K562 (cell line): ENCODE measurements around the gene SIM1. TPM values are rescaled to one million over a fixed set of nuclear protein-coding genes. Genes with fewer than 3 reads are reported as not detected.

ENCODE experiments used
- ATAC-seq: fragments of 200-7000 bp; cut with Tn5 transposase; 3 replicates; pipeline ENCODE4 v1.9.1; 2020; ENCODE audit warnings: moderate library complexity
- BruUV-seq: library from RNA; stranded (reverse); fragments of 400-500 nt; replicated peaks from 2 replicates; lab custom pipeline; 2021; lab: Mats Ljungman, UMichigan
- CTCF ChIA-PET: fragments of 300-600 bp; formaldehyde crosslinking; extraction: SDS; loops from one replicate; lab custom pipeline; 2021; ENCODE audit warnings: low intra/inter-chr PET ratio; lab: Yijun Ruan, JAX
- POLR2A ChIA-PET: fragments of 300-600, 350-650 bp; sonication (Branson Sonifier 250); formaldehyde crosslinking; extraction: SDS; loops from one replicate; lab custom pipeline; 2021; ENCODE audit warnings: antibody characterized with exemption, inconsistent platforms; lab: Yijun Ruan, JAX
- DNase-seq, 4 experiments: peaks; one replicate each; pipeline versions ENCODE4 v3.0.0 to v3.0.0-alpha.2; 2011 to 2018; ENCODE audit warnings: low spot score in 3 of 4, mixed read lengths in 3 of 4; ENCODE audit errors: extremely low read depth in 1 of 4
- FAIRE-seq: peaks from 2 replicates; lab custom pipeline; 2011; peaks lifted over from hg19 to GRCh38; lab: Jason Lieb, UNC
- H2AFZ ChIP-seq: 2 replicates; pipeline ENCODE4 v1.6.0; 2011; ENCODE audit warnings: low read depth, low read length, control low read depth, inconsistent platforms
- H3K27ac ChIP-seq: fragments of 200-600 bp; 3 replicates; pipeline ENCODE4 v1.8.0; 2011; ENCODE audit warnings: low read depth, mild to moderate bottlenecking, control low read depth, inconsistent platforms, low read length, moderate library complexity, mixed read lengths; ENCODE audit errors: extremely low read depth
- H3K27me3 ChIP-seq, 2 experiments: fragments of 300-600 bp in 1 of 2; 2 replicates in 1 of 2; 3 replicates in 1 of 2; pipeline versions ENCODE4 v1.6.0 to v1.8.0; 2011; ENCODE audit warnings: inconsistent platforms in 2 of 2, low read length in 2 of 2, mild to moderate bottlenecking in 1 of 2, mixed read lengths in 1 of 2, moderate library complexity in 1 of 2; ENCODE audit not compliant: control insufficient read depth in 2 of 2, insufficient read depth in 2 of 2
- H3K36me3 ChIP-seq: fragments of 300-600 bp; 3 replicates; pipeline ENCODE4 v1.8.0; 2011; ENCODE audit warnings: mild to moderate bottlenecking, low read length, inconsistent platforms; ENCODE audit not compliant: control insufficient read depth, insufficient read depth
- H3K4me1 ChIP-seq, 2 experiments: fragments of 200-600 bp in 1 of 2; replicated peaks in 1 of 2; 2 replicates in 1 of 2; 3 replicates in 1 of 2; pipeline versions ENCODE4 v1.5.1 to v1.8.0; 2011; ENCODE audit warnings: inconsistent platforms in 2 of 2, low read length in 2 of 2, mild to moderate bottlenecking in 1 of 2, mixed read lengths in 1 of 2, moderate library complexity in 1 of 2; ENCODE audit not compliant: control insufficient read depth in 2 of 2, insufficient read depth in 2 of 2
- H3K4me2 ChIP-seq: 2 replicates; pipeline ENCODE4 v1.6.1; 2011; ENCODE audit warnings: low read length, control low read depth, inconsistent platforms, mixed read lengths; ENCODE audit not compliant: insufficient read depth
- H3K4me3 ChIP-seq: fragments of 200-600 bp; sonication (generic), shearing (Covaris generic); 2 replicates; pipeline ENCODE4 v1.5.1; 2016; ENCODE audit warnings: control low read depth, inconsistent platforms
- H3K79me2 ChIP-seq: fragments of 200-600 bp; 3 replicates; pipeline ENCODE4 v1.8.0; 2011; ENCODE audit warnings: low read length, inconsistent platforms; ENCODE audit not compliant: control insufficient read depth, insufficient read depth
- H3K9ac ChIP-seq, 2 experiments: 2 replicates each; pipeline versions ENCODE4 v1.6.0 to v1.6.1; 2011; ENCODE audit warnings: low read depth in 2 of 2, low read length in 2 of 2, control low read depth in 1 of 2, inconsistent platforms in 1 of 2, mild to moderate bottlenecking in 1 of 2, mixed read lengths in 1 of 2; ENCODE audit not compliant: insufficient read depth in 1 of 2
- H3K9me1 ChIP-seq: one replicate; pipeline ENCODE4 v1.6.0; 2011; ENCODE audit warnings: inconsistent platforms, mild to moderate bottlenecking, low read length, moderate library complexity; ENCODE audit not compliant: control insufficient read depth, insufficient read depth
- H3K9me3 ChIP-seq: replicated peaks from 2 replicates; pipeline ENCODE4 v1.5.1; 2011; ENCODE audit warnings: low read depth, low read length, inconsistent platforms; ENCODE audit not compliant: control insufficient read depth, insufficient read depth
- H4K20me1 ChIP-seq: replicated peaks from 2 replicates; pipeline ENCODE4 v1.6.1; 2011; ENCODE audit warnings: low read length, inconsistent platforms, mixed read lengths; ENCODE audit not compliant: control insufficient read depth, insufficient read depth
- CBX8 ChIP-seq: fragments of 200-600 bp; sonication (generic); IDR thresholded peaks from 2 replicates; pipeline ENCODE4 v1.6.1; 2012; ENCODE audit warnings: borderline replicate concordance, mixed run types, low read depth, mild to moderate bottlenecking, moderate library complexity, mixed read lengths, low read length, control low read depth, inconsistent platforms; ENCODE audit not compliant: poor library complexity, severe bottlenecking; ENCODE audit errors: extremely low read depth
- CCNT2 ChIP-seq: IDR thresholded peaks from 2 replicates; pipeline ENCODE4 v1.6.1; 2011; ENCODE audit warnings: borderline replicate concordance, low read depth, mild to moderate bottlenecking, moderate library complexity, mixed read lengths, low read length; ENCODE audit not compliant: insufficient read length; ENCODE audit errors: extremely low read depth
- DDX20 ChIP-seq: fragments of 450-650 bp; IDR thresholded peaks from 2 replicates; pipeline ENCODE4 v1.6.1; 2016; ENCODE audit warnings: missing genetic modification characterization, low read depth, mild to moderate bottlenecking, missing compliant biosample characterization, moderate library complexity
- EP300 ChIP-seq: IDR thresholded peaks from 2 replicates; pipeline ENCODE4 v1.6.1; 2012; ENCODE audit warnings: low read length, improper control_type of control experiment
- ESRRA ChIP-seq: fragments of 450-650 bp; IDR thresholded peaks from 2 replicates; pipeline ENCODE4 v1.6.1; 2014; ENCODE audit warnings: low read depth, mild to moderate bottlenecking, moderate library complexity, borderline replicate concordance
- RNF2 ChIP-seq: sonication (generic); IDR thresholded peaks from 2 replicates; pipeline ENCODE4 v1.6.1; 2016
- SNAPC5 ChIP-seq: fragments of 250-450 bp; sonication (Bioruptor Pico); IDR thresholded peaks from 2 replicates; pipeline ENCODE4 v1.8.0; 2021; ENCODE audit warnings: moderate library complexity, mild to moderate bottlenecking, inconsistent platforms
- ZNF165 ChIP-seq: fragments of 250-450 bp; sonication (Bioruptor Pico); IDR thresholded peaks from 2 replicates; pipeline ENCODE4 v1.4.0; 2020; ENCODE audit warnings: borderline replicate concordance
- ZSCAN29 ChIP-seq: fragments of 450-650 bp; IDR thresholded peaks from 2 replicates; pipeline ENCODE4 v1.6.1; 2017
- WGBS: fragments of 100-300 bp; shearing (Covaris generic); methylation state at CpG from one replicate; pipeline ENCODE4 v1.1.6; 2016; ENCODE audit warnings: low coverage, mixed read lengths; ENCODE audit not compliant: insufficient coverage; ENCODE audit errors: missing lambda C conversion rate; 5-methylcytosine and 5-hydroxymethylcytosine counted together
- in situ Hi-C: fragments of 300-500 bp; cut with MboI; formaldehyde crosslinking; loops from 4 replicates; pipeline ENCODE4 v1.15.0; 2018; ENCODE audit warnings: inconsistent platforms, mixed read lengths
- intact Hi-C: fragments of 100-400 bp; cut with micrococcal nuclease; formaldehyde crosslinking; loops from 2 replicates; pipeline ENCODE4 v1.14.2; 2022
- polyA plus RNA-seq, 8 experiments: library from polyadenylated mRNA; depleted of rRNA in 4 of 8; stranded (reverse) in 5 of 8; unstranded in 3 of 8; fragments of >200 nt; fragmentation: Nextera tagmentation in 2 of 8; fragmentation: Illumina TruSeq in 1 of 8; extraction: Ambion mirVana in 2 of 8; extraction: Trizol in 1 of 8; gene quantifications; 2 replicates each; pipeline versions ENCODE4 v1.2.1 to v1.2.3, GENCODE V29; 2011 to 2014; ENCODE audit warnings: inconsistent platforms in 1 of 8, missing spikeins in 1 of 8
- total RNA-seq, 7 experiments: library from RNA; depleted of rRNA in 6 of 7; stranded (reverse); fragments of >200 nt in 6 of 7; fragmentation: Illumina TruSeq in 2 of 7; extraction: Trizol in 2 of 7; gene quantifications; 2 replicates each; pipeline versions ENCODE4 v1.2.1 to v1.2.3, GENCODE V29; 2011 to 2021; ENCODE audit warnings: low replicate concordance in 1 of 7
- TF ChIP-seq, protein P1 (sequence below): fragments of 450-650 bp; formaldehyde crosslinking; IDR thresholded peaks from 2 replicates; pipeline ENCODE4 v1.4.0; 2020; ENCODE audit warnings: mild to moderate bottlenecking, moderate library complexity
- TF ChIP-seq, protein P2 (sequence below), 2 experiments: IDR thresholded peaks; 2 replicates each; pipeline ENCODE4 v1.6.1; 2011; ENCODE audit warnings: borderline replicate concordance in 1 of 2, control low read depth in 1 of 2, low read depth in 1 of 2, low read length in 1 of 2, mild to moderate bottlenecking in 1 of 2, mixed read lengths in 1 of 2, moderate library complexity in 1 of 2; ENCODE audit not compliant: insufficient read depth in 1 of 2, insufficient read length in 1 of 2, poor library complexity in 1 of 2, severe bottlenecking in 1 of 2; ENCODE audit errors: extremely low read depth in 1 of 2

SIM1 gene
- total and polyA plus RNA-seq, 9 of the 15 experiments (the other 6 are each of a cell fraction or from before 2014, with no cell fraction given) = not detected

- CTCF ChIA-PET = interaction anchor here (0.6 kb wide), 1 partner anchor 338 kb away, joined by 5 read pairs; no protein-coding TSS in a partner anchor
- Histone ChIP-seq H2AFZ (no peak overlapping the region), H3K36me3 (no peaks in the 10 kb centered on the region), H3K4me3 (no peak overlapping the region), H3K79me2 (no peaks in the 10 kb centered on the region), H3K9me1 (no peaks in the 10 kb centered on the region)
- POLR2A ChIA-PET = interaction anchor here (0.7 to 1.1 kb wide), 2 partner anchors 196 to 1062 kb away, joined by 3 to 4 read pairs; no protein-coding TSS in a partner anchor
- no peak for DNase-seq
- BruUV-seq = no TSS peak
- intact Hi-C loops = no loop called here
- 6% methylated on average over 20 of the region's 24 CpGs for whole genome bisulfite sequencing
- TF ChIP-seq ZSCAN29 = no peak
- TF ChIP-seq CCNT2 = no peak
- TF ChIP-seq, protein P1, sequence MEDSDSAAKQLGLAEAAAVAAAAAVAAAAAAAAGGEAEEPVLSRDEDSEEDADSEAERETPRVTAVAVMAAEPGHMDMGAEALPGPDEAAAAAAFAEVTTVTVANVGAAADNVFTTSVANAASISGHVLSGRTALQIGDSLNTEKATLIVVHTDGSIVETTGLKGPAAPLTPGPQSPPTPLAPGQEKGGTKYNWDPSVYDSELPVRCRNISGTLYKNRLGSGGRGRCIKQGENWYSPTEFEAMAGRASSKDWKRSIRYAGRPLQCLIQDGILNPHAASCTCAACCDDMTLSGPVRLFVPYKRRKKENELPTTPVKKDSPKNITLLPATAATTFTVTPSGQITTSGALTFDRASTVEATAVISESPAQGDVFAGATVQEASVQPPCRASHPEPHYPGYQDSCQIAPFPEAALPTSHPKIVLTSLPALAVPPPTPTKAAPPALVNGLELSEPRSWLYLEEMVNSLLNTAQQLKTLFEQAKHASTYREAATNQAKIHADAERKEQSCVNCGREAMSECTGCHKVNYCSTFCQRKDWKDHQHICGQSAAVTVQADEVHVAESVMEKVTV (CRISPR knock-in tag) = no peak
- TF ChIP-seq CBX8 = peak; percentile 99
- no peak for TF ChIP-seq SNAPC5 (CRISPR knock-in tag)
- no peak for TF ChIP-seq ZNF165 (CRISPR knock-in tag)
- peak; percentile 42; the same call in 1 of the 2 replicates for TF ChIP-seq RNF2
- TF ChIP-seq EP300 = no peak
- TF ChIP-seq, protein P2, sequence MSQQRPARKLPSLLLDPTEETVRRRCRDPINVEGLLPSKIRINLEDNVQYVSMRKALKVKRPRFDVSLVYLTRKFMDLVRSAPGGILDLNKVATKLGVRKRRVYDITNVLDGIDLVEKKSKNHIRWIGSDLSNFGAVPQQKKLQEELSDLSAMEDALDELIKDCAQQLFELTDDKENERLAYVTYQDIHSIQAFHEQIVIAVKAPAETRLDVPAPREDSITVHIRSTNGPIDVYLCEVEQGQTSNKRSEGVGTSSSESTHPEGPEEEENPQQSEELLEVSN (IDR thresholded peaks at IDR 0.05; ENCODE audit: borderline replicate concordance in 1 of 2, extremely low read depth in 1 of 2, insufficient read depth in 1 of 2, insufficient read length in 1 of 2, low read depth in 1 of 2, low read length in 1 of 2, poor library complexity in 1 of 2, severe bottlenecking in 1 of 2) = no peak
- TF ChIP-seq ESRRA = no peak
- no peak for TF ChIP-seq DDX20
- TF ChIP-seq, all 486 proteins: peak for 2
- in situ Hi-C loops = no loop called here
- FAIRE-seq (no peak), ATAC-seq (no peak)
- peaks cover 61 to 63% of the 10 kb centered on the region in 2 experiments for H3K27me3 ChIP-seq
- H3K9ac ChIP-seq = no peak overlapping the region
- H3K4me1 ChIP-seq = peaks cover 0 to 18% of the 10 kb centered on the region in 2 experiments; a peak in 1 of 5 replicates
- H3K9me3 ChIP-seq = no peaks in the 10 kb centered on the region
- H3K4me2 ChIP-seq = no peak overlapping the region
- H4K20me1 ChIP-seq = no peaks in the 10 kb centered on the region; the same call in 1 of the 2 replicates
- H3K27ac ChIP-seq = no peak overlapping the region
Observed at GRCh38 chr6:100456141-100456907, 8.4 kb downstream of the SIM1 start.
